ENCODE results near the gene HHIP.

The HHIP gene, protein sequence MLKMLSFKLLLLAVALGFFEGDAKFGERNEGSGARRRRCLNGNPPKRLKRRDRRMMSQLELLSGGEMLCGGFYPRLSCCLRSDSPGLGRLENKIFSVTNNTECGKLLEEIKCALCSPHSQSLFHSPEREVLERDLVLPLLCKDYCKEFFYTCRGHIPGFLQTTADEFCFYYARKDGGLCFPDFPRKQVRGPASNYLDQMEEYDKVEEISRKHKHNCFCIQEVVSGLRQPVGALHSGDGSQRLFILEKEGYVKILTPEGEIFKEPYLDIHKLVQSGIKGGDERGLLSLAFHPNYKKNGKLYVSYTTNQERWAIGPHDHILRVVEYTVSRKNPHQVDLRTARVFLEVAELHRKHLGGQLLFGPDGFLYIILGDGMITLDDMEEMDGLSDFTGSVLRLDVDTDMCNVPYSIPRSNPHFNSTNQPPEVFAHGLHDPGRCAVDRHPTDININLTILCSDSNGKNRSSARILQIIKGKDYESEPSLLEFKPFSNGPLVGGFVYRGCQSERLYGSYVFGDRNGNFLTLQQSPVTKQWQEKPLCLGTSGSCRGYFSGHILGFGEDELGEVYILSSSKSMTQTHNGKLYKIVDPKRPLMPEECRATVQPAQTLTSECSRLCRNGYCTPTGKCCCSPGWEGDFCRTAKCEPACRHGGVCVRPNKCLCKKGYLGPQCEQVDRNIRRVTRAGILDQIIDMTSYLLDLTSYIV

DNA sequence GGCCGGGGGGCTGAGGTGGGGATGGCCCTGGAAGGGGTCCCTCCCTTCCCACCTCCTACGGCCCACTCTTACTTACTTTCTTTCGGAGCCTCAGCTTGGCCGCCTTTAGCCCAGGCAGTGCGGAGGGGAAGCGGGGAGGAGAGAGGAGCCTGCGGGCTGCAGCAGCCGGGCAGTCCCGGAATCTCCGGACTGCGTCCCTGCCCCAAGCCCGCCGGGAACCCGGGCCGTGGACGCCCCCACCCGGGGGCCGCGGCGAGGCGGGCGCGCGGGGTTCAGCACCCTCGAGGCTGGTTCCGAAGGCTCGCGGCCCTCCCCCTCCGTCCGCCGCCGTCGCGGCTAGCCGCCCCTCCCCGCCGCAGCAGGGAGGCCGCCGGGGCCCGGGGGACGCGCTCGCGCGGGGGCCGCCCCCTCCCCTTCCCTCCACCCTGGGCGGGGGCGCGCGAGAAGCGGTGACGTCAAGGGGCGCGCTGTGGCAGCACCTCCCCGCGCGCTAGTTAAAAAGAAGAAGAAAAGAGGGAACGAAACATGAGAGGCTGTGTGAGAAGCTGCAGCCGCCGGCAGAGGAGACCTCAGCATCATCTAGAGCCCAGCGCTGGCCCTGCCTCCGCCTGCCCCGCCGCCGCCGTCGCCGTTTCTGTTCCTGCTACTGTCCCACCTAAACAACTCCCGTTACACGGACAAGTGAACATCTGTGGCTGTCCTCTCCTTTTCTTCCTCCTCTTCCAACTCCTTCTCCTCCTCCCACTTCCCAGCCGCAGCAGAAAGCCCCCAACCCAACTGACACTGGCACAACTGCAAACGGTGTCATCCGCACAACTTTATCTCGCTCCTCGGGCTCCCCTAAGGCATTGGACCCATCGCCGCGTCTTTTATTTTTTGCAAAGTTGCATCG, at the start of gene HHIP:
TSS of gene HHIP (plus strand) at position 526 of the 892 bp plus-strand sequence. CDS start 520 bp downstream, outside the sequence.
- no peak for DNase-seq

DNA sequence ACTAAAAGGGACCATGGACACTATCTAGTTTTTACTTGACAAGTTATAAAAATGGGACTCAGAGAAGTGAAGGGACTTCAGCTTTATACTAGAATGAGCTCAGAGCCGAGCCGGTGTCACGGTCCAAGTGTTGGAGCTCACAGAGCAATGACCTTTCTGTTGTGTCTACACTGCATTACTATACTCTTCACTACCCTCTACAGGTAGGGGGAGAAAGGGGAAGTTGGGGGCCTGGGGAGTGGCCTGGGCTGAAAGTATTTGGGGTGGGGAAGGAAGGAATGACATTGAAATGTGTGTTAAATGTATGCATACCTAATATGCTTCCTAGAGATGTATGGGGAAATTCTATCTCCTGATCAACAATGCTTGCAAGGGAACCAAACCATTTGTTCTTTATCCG, 48.8 kb upstream of the HHIP start:
- no peak for DNase-seq

DNA sequence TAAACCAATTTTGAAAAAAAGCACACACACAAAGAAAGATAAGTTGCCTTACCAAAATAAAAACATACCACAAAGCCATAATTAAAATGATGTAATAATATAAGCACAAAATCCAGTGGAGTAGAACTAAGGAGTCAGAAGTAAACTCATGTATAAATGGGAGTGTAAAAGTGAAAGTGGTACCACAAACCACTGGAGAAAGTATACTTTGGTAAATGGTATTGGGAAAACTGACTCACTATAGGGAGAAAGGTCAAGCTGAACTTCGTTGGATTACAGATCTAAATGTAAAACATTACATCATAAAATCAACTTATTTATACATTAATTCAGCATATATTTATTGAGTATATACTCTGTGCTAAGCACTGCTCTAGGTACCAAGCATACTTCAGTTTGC, 46.3 kb upstream of the HHIP start:
- no peak for DNase-seq

- no peak for DNase-seq
Observed at GRCh38 chr4:144611850-144612249, 34.1 kb upstream of the HHIP start.

GRCh38 chr4:144614850-144615585, 30.9 kb upstream of the HHIP start:
- DNase-seq = no peak

DNA sequence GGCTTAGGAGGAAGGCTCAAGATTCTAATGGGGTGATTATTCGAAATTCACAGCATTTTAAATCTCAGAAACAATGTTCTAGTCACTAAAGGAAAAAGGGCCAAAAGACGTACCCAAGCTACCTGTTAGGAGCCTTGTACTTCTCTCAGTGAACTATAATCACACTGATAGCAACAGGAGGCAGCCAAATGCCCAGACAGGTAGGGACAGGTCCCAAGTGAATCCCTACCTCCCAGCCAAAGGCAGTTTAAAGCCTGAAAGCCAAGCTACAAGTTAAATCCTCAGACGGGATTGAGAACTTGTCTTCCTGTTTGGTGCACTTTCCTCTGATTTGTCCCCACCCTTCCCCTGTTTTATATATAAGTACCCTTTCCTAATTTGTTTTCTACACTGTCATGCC, 24.3 kb upstream of the HHIP start:
- DNase-seq = no peak

- DNase-seq = no peak
Observed at GRCh38 chr4:144627663-144628076, 18.3 kb upstream of the HHIP start.

DNA sequence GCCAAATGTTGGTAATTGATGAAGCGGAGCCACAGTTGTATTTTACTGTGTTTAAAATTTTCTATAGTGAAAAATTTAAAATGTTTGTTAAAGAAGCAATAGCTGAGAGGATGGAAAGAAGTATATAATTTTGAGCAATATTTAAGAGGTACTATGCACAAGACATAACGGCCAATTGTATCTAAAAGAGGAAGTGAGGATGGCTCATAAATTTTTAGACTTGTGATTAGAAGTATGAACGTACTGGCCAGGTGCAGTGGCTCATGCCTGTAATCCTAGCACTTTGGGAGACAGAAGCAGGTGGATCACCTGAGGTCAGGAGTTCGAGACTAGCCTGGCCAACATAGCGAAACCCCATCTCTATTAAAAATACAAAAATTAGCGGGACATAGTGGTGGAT, 12.7 kb upstream of the HHIP start:
- DNase-seq = no peak

GRCh38 chr4:144634978-144635747, 10.8 kb upstream of the HHIP start:
- no peak for DNase-seq

GRCh38 chr4:144644368-144645101, 1.4 kb upstream of the HHIP start:
- DNase-seq = no peak

GRCh38 chr4:144645102-144645630, 790 bp upstream of the HHIP start:
- no peak for DNase-seq

- no peak for DNase-seq
Observed at GRCh38 chr4:144646523-144647094, 653 bp downstream of the HHIP start.

GRCh38 chr4:144647095-144647561, 1.2 kb downstream of the HHIP start:
- no peak for DNase-seq

GRCh38 chr4:144647590-144647989, 1.6 kb downstream of the HHIP start:
- DNase-seq = no peak

- no peak for DNase-seq
Observed at GRCh38 chr4:144648042-144648441, 2.1 kb downstream of the HHIP start.

DNA sequence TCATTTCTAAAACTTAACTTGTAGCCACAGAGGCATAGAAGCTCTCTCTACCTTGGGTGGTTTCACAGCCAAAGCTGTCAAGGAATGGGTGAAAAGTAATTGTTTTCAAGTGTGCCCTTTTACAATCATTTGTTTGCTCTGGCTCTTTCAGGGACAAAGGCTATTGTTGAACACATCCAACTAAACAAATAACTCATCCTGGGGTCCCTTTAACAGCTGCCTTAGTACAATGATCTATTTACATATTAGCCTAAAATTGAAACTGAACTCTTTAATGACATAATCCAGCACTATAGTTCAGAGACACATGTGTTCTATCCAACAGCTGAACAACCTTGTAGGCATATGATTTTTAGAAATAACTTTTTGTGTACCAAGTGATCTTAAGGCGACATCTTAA, 3.7 kb downstream of the HHIP start:
- DNase-seq = no peak

GRCh38 chr4:144650311-144651005, 4.5 kb downstream of the HHIP start:
- DNase-seq = no peak

- no peak for DNase-seq
Observed at GRCh38 chr4:144653781-144654545, 8.0 kb downstream of the HHIP start.

DNA sequence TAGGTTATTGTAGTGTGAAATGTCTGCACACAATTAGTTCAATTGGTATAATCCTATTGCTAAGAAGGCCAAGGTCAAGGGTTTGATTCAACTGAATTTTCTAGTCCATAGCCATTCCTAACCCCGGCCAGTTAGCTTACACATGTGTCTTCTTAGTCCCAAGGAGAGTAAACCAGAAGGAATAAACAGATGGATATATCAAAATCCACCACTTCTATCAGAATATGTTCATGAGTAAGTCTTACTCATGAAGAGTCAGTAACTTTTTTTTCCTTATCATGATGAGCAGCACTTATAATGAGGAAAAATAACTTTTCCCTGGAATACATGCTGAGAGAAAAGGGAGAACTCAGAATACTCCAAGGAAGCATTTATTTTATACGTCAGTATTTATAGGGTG, 9.5 kb downstream of the HHIP start:
- DNase-seq = no peak

Measured in CD4-positive, alpha-beta T cell treated with Interleukin-4 for 4 hours (primary cell).